Aorta (tissue), 5 donors: ENCODE measurements around the gene SKIL. TPM values are rescaled to one million over a fixed set of nuclear protein-coding genes. Genes with fewer than 3 reads are reported as not detected.

ENCODE experiments used
- ATAC-seq: fragments of 200-7000 bp; cut with Tn5 transposase; one replicate; pipeline ENCODE4 v1.9.1; 2022; ENCODE audit warnings: moderate library complexity; ENCODE audit not compliant: low FRiP score
- DNase-seq, 2 donors: peaks; one replicate each; pipeline ENCODE4 v3.0.0-alpha.2; 2020
- H3K27ac ChIP-seq, 2 donors: one replicate each; pipeline ENCODE4 v1.5.1; 2013; ENCODE audit warnings: low read length in 2 of 2, mild to moderate bottlenecking in 2 of 2, moderate library complexity in 2 of 2, control low read depth in 1 of 2, inconsistent platforms in 1 of 2, low read depth in 1 of 2
- H3K27me3 ChIP-seq, 2 donors: one replicate each; pipeline ENCODE4 v1.6.1; 2013; ENCODE audit warnings: control low read depth in 1 of 2, low read length in 1 of 2, mild to moderate bottlenecking in 1 of 2, moderate library complexity in 1 of 2; ENCODE audit not compliant: insufficient read depth in 2 of 2, control insufficient read depth in 1 of 2
- H3K36me3 ChIP-seq, 2 donors: one replicate each; pipeline ENCODE4 v1.6.1; 2013; ENCODE audit warnings: control low read depth in 1 of 2, low read length in 1 of 2, mild to moderate bottlenecking in 1 of 2; ENCODE audit not compliant: insufficient read depth in 2 of 2, control insufficient read depth in 1 of 2
- H3K4me1 ChIP-seq, 2 donors: one replicate each; pipeline ENCODE4 v1.6.1; 2013; ENCODE audit warnings: low read length in 2 of 2, control low read depth in 1 of 2, mild to moderate bottlenecking in 1 of 2, moderate library complexity in 1 of 2; ENCODE audit not compliant: insufficient read depth in 2 of 2, control insufficient read depth in 1 of 2
- H3K4me3 ChIP-seq, 2 donors: one replicate each; pipeline ENCODE4 v1.5.1; 2013; ENCODE audit warnings: low read length in 2 of 2, control low read depth in 1 of 2, mild to moderate bottlenecking in 1 of 2
- H3K9me3 ChIP-seq: one replicate; pipeline ENCODE4 v1.6.1; 2013; ENCODE audit warnings: mild to moderate bottlenecking, low read length; ENCODE audit not compliant: control insufficient read depth
- WGBS, 2 donors: extraction: QIAGEN DNeasy Blood & Tissue Kit; methylation state at CpG; one replicate each; pipeline ENCODE4 v1.1.7; 2013; 5-methylcytosine and 5-hydroxymethylcytosine counted together
- intact Hi-C, 2 donors: fragments of 100-400 bp; cut with DNase I; formaldehyde crosslinking; loops; one replicate each; pipeline versions ENCODE4 v1.14.2 to v1.15.0; 2022
- polyA plus RNA-seq, 2 donors: library from polyadenylated mRNA; stranded (reverse); fragments of 200-250 nt; gene quantifications; one replicate each; pipeline ENCODE4 v1.2.3, GENCODE V29; 2013
- total RNA-seq, 2 donors: library from RNA; stranded (reverse); fragmentation: NEBNext Ultra II Directional; extraction: Animal tissue kit (Norgen Biotek cat#: 25700); gene quantifications; one replicate each; pipeline ENCODE4 v1.2.1, GENCODE V29; 2021
- donor health status: healthy with polysubstance abuse.
- donor health status: Bipolar disorder and iron deficiency.
- donor health status: DM: no; HTN: no; CAD: no.
- donor health status: DM: no; HTN: no; CAD: no.
- donor health status: DM: yes; HTN: yes; CAD: no.

The SKIL gene
- total and polyA plus RNA-seq, 4 donors = 13.6 to 134 (median 57.6) TPM

DNA sequence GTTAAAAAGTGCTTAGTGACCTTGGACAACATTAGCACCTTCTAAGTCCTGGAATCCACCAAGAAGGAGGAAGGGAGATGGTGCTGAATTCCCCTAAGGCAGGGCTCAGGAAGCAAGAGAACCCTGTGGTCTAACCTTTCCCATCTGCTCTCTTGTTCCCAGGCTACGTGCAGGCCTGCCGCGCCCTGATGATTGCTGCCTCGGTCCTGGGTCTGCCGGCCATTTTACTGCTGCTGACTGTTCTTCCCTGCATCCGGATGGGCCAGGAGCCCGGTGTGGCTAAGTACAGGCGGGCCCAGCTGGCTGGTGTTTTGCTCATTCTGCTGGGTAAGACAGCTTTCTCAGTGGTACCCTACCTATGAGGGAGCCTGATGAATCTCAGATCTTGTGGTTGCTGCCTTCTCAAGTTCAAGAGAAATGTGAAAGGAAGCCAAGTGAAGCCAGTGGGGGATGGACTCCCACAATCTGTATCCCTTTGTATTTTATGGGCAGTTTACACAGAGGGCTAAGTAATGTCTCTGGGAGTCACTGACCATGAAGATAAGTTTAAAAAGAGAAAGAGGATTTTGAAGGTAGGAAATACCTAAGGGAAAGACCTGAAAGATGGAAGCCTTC is 65.6 kb downstream of the SKIL start:
- 92 to 94% methylated on average over 8 of the region's 8 CpGs for WGBS, 2 donors
- H3K36me3 ChIP-seq = no peaks in the 10 kb centered on the region
- DNase-seq (no peak), ATAC-seq (no peak)
- intact Hi-C loops = no loop called here
- H3K27me3 ChIP-seq = no peaks in the 10 kb centered on the region
- H3K4me3 ChIP-seq = no peak overlapping the region
- H3K4me1 ChIP-seq = no peaks in the 10 kb centered on the region
- no peaks in the 10 kb centered on the region for H3K9me3 ChIP-seq
- no peak overlapping the region for H3K27ac ChIP-seq

DNA sequence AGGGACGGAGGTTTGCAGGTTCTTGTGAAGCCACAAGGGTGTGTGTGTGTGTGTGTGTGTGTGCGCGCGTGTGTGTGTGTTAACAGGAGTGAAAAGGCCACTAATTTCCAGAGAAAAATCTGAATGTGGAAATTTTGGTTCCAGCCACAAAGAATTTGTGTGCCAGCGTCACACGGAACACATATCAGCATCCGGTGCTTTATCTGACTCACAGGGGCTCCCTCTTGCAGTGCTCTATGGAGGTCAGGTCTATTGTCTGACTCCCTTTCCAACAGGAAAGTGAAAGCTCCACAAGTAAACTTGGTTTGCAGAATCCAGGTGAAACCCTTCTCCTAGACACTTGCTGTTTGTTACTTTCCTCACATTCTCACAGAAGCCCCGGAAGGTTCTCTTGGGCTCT is 67.4 kb downstream of the SKIL start:
- Histone ChIP-seq H3K4me1 (no peaks in the 10 kb centered on the region), H3K9me3 (no peaks in the 10 kb centered on the region), H3K4me3 (no peak overlapping the region), H3K27me3 (no peaks in the 10 kb centered on the region), H3K36me3 (no peaks in the 10 kb centered on the region), H3K27ac (no peak overlapping the region)
- WGBS, 2 donors = 83 to 84% methylated on average over 8 of the region's 8 CpGs
- DNase-seq = no peak
- intact Hi-C loops = no loop called here
- no peak for ATAC-seq

GRCh38 chr3:170425491-170426239 is 68.2 kb downstream of the SKIL start:
- 78 to 80% methylated on average over 11 of the region's 11 CpGs for WGBS, 2 donors
- no peaks in the 10 kb centered on the region for H3K9me3 ChIP-seq
- no peak overlapping the region for H3K4me3 ChIP-seq
- DNase-seq = no peak
- H3K36me3 ChIP-seq = no peaks in the 10 kb centered on the region
- H3K27me3 ChIP-seq = no peaks in the 10 kb centered on the region
- H3K4me1 ChIP-seq = no peaks in the 10 kb centered on the region
- H3K27ac ChIP-seq = no peak overlapping the region
- no peak for ATAC-seq
- intact Hi-C loops = no loop called here

DNA sequence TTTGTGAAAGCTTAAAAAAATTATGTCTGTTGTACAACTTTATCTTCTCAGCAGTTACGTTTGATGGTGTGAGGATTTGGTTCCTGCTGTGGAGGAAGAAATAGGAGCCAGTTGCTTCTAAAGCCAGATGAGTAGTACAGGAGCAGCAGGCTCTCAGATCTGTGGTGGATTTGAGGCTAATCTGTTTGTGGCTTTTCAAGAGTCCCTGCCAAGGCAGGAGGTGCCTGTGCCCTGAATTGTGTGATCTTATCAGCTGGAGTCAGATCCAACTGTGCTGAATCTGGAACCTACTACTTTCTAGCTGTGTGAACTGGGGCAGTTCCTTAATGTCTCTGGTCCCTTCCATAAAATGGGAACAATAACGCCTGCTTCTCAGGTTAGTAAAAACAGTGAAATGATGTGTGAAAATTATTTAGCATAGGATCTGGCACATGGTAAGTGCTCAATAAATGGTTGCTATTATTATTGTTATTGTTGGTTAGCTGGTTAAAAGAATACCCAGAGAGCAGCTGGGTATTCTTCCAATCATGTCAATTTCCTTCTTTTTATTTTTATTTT is 68.8 kb downstream of the SKIL start:
- Histone ChIP-seq H3K4me1 (no peaks in the 10 kb centered on the region), H3K4me3 (no peak overlapping the region), H3K27ac (no peak overlapping the region), H3K27me3 (no peaks in the 10 kb centered on the region), H3K9me3 (no peaks in the 10 kb centered on the region), H3K36me3 (no peaks in the 10 kb centered on the region)
- DNase-seq (no peak), ATAC-seq (no peak)
- intact Hi-C loops = no loop called here
- 82 to 88% methylated on average over 2 of the region's 2 CpGs for WGBS, 2 donors

GRCh38 chr3:170428095-170428494 is 70.6 kb downstream of the SKIL start:
- ATAC-seq (no peak), DNase-seq (no peak)
- no peaks in the 10 kb centered on the region for H3K27me3 ChIP-seq
- 83 to 92% methylated on average over 2 of the region's 2 CpGs for WGBS, 2 donors
- H3K4me1 ChIP-seq = no peaks in the 10 kb centered on the region
- H3K27ac ChIP-seq = no peak overlapping the region
- no peaks in the 10 kb centered on the region for H3K36me3 ChIP-seq
- no peak overlapping the region for H3K4me3 ChIP-seq
- no peaks in the 10 kb centered on the region for H3K9me3 ChIP-seq
- intact Hi-C loops = no loop called here

DNA sequence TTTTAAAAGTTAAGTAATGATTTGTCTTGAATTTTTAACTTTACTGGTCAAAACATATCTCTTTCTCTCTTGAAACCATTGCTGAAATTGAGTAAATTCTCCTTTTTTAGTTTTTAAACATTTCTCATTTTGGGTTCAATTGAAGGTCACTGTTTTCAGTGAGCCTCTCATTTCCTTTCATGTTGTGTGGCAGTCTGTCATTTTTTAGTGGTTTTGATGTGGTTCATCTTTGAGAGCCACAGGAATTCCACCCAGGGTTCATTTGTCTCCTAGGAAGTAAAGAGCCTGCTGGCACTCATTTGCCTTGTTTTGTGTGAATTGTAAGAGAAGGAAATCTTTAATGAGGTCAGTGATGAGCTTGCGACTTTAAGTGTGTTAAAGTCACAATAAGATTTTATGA is 71.5 kb downstream of the SKIL start:
- 95 to 96% methylated on average over 1 of the region's 1 CpG for WGBS, 2 donors
- ATAC-seq (no peak), DNase-seq (no peak)
- Histone ChIP-seq H3K36me3 (no peaks in the 10 kb centered on the region), H3K27ac (no peak overlapping the region), H3K4me3 (no peak overlapping the region), H3K27me3 (no peaks in the 10 kb centered on the region), H3K4me1 (no peaks in the 10 kb centered on the region), H3K9me3 (no peaks in the 10 kb centered on the region)
- intact Hi-C loops = no loop called here

- Histone ChIP-seq H3K9me3 (no peaks in the 10 kb centered on the region), H3K4me1 (no peaks in the 10 kb centered on the region), H3K36me3 (no peaks in the 10 kb centered on the region), H3K27ac (no peak overlapping the region), H3K4me3 (no peak overlapping the region), H3K27me3 (no peaks in the 10 kb centered on the region)
- DNase-seq (no peak), ATAC-seq (no peak)
- 95 to 98% methylated on average over 3 of the region's 3 CpGs for WGBS, 2 donors
- intact Hi-C loops = no loop called here
Measured at GRCh38 chr3:170431054-170431453, 73.5 kb downstream of the SKIL start.

DNA sequence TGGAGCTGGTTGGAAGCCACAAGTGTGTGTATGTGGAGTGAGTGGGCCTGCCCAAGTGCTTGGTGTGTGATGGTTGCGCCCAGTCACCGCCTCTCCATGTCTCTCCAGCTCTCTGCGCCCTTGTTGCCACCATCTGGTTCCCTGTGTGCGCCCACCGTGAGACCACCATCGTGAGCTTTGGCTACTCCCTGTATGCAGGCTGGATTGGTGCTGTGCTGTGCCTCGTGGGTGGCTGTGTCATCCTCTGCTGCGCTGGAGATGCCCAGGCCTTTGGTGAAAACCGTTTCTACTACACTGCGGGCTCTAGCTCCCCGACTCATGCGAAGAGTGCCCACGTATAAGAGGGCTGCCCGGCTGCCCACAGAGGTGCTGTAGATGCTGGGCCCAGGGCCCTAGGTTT is 74.9 kb downstream of the SKIL start:
- Histone ChIP-seq H3K36me3 (no peaks in the 10 kb centered on the region), H3K27ac (no peak overlapping the region), H3K9me3 (no peaks in the 10 kb centered on the region), H3K4me3 (no peak overlapping the region), H3K4me1 (no peaks in the 10 kb centered on the region), H3K27me3 (no peaks in the 10 kb centered on the region)
- WGBS, 2 donors = 97% methylated on average over 14 of the region's 14 CpGs
- intact Hi-C loops = no loop called here
- peak; percentile 50 for ATAC-seq
- no peak for DNase-seq

DNA sequence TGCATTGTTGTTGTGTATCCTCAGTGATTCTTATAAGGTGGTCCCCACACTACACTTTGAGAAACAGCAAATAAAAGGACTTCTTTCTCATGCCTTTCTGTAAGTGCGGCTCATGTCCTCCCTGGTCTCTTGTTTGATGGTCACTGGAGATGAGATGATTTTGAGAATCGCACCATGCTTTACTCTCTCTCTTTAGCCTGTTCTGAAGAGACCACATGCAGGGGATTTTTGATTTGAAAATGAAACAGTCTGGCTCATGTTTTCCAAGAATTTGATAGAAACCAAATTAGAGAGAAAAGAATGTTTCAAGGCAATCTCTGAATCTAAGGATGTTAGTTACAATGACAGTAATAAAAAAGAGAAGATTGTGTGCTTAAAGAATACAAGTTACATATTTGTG is 79.2 kb downstream of the SKIL start:
- 94 to 97% methylated on average over 2 of the region's 2 CpGs for WGBS, 2 donors
- H3K27me3 ChIP-seq = no peaks in the 10 kb centered on the region
- no peaks in the 10 kb centered on the region for H3K9me3 ChIP-seq
- ATAC-seq (no peak), DNase-seq (no peak)
- H3K4me1 ChIP-seq = no peaks in the 10 kb centered on the region
- no peak overlapping the region for H3K27ac ChIP-seq
- H3K4me3 ChIP-seq = no peak overlapping the region
- intact Hi-C loops = no loop called here
- no peaks in the 10 kb centered on the region for H3K36me3 ChIP-seq
